B cell (primary cell): Measurements from ENCODE around the gene IL23A.

Experiments used
- CTCF ChIP-seq: fragments of 200-600 bp; IDR thresholded peaks from one replicate; pipeline ENCODE4 v1.8.0; 2022; ENCODE audit warnings: antibody characterized with exemption, mild to moderate bottlenecking
- EZH2 ChIP-seq: IDR thresholded peaks from 2 replicates; pipeline ENCODE4 v1.6.1; 2012; ENCODE audit warnings: borderline replicate concordance, low read depth, mild to moderate bottlenecking, moderate library complexity, low read length; ENCODE audit not compliant: insufficient read depth, poor library complexity, severe bottlenecking

- TF ChIP-seq EZH2 (no peak), CTCF (no peak)
These were observed 38.8 kb downstream of the IL23A start for GRCh38 chr12:56377310-56377988.
